ENCODE results near the gene EXOC1. TPM values are rescaled to one million over a fixed set of nuclear protein-coding genes. Genes with fewer than 3 reads are reported as not detected.
A peak's percentile ranks its signal among the peaks of the same experiment; 100 is the strongest.

Gene EXOC1
- total RNA-seq, 2 experiments from 2014 or later: 18.7 to 21.9 TPM

- Mint-ChIP-seq H3K27me3 (ENCODE audit: low read depth) (no peaks in the 10 kb centered on the region), H3K4me3 (no peak overlapping the region), H3K27ac (no peak overlapping the region), H3K36me3 (ENCODE audit: low read depth) (peaks cover 15% of the 10 kb centered on the region), H3K9me3 (no peaks in the 10 kb centered on the region), H3K4me1 (ENCODE audit: low read depth) (peaks cover 4% of the 10 kb centered on the region)
- intact Hi-C loops (cut with micrococcal nuclease): no loop called here
- CTCF ChIA-PET: no interaction called here
- DNase-seq: no peak
These were observed 31.4 kb downstream of the EXOC1 start for GRCh38 chr4:55884851-55885219.

DNA sequence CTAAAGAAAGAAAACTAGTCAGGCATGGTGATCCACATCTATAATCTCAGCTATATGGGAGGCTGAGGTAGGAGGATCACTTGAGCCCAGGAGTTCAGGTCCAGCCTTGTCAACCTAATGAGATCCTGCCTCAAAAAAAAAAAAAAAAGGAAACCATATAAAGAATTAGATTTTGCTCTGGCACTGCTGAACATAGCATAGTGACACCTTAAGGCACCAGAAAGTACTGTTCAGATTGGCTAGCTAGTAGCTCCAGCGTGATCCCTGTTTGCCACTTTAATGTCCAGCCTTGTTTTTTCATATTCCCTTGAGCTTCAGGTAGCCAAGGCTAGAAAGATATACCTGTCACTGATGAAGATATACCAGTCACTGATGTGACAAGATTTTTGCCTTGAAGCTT is 34.1 kb downstream of the EXOC1 start:
- Mint-ChIP-seq H3K4me1 (ENCODE audit: low read depth) (peaks cover 20% of the 10 kb centered on the region), H3K9me3 (no peaks in the 10 kb centered on the region), H3K27ac (no peak overlapping the region), H3K36me3 (ENCODE audit: low read depth) (peaks cover 9% of the 10 kb centered on the region), H3K4me3 (no peak overlapping the region), H3K27me3 (ENCODE audit: low read depth) (no peaks in the 10 kb centered on the region)
- intact Hi-C loops (cut with micrococcal nuclease): no loop called here
- CTCF ChIA-PET: interaction anchor here (0.6 to 1.5 kb wide), 3 partner anchors 27 to 31 kb away, joined by 3 to 7 read pairs (median 3); no protein-coding TSS in a partner anchor
- no peak for DNase-seq

- H3K4me1 Mint-ChIP-seq (ENCODE audit: low read depth): peaks cover 20% of the 10 kb centered on the region
- intact Hi-C loops (cut with micrococcal nuclease): no loop called here
- no peaks in the 10 kb centered on the region for H3K27me3 Mint-ChIP-seq (ENCODE audit: low read depth)
- no peak overlapping the region for H3K27ac Mint-ChIP-seq
- DNase-seq: no peak
- H3K9me3 Mint-ChIP-seq: no peaks in the 10 kb centered on the region
- no peak overlapping the region for H3K4me3 Mint-ChIP-seq
- CTCF ChIA-PET: interaction anchor here (0.5 kb wide), 1 partner anchor 25 kb away, joined by 4 read pairs; no protein-coding TSS in a partner anchor
- peaks cover 22% of the 10 kb centered on the region for H3K36me3 Mint-ChIP-seq (ENCODE audit: low read depth)
These were observed 38.7 kb downstream of the EXOC1 start for GRCh38 chr4:55892156-55892555.

DNA sequence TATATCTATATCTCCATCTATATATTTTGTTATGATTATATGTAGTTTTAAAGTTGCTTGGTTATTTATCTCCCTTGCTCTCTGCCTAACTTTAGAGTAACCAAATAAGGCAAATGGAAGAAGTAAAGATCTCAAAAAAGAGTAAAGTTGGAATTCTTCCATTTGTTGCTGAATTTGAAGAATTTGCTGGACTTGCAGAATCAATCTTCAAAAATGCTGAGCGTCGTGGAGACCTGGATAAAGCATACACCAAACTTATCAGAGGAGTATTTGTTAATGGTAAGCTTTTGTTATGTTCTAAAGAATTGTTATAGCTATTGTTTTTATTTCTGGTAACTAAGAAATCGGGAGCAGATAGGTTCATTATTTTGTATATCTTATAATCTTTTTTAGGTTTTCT is 43.2 kb downstream of the EXOC1 start:
- Mint-ChIP-seq H3K27me3 (ENCODE audit: low read depth) (no peaks in the 10 kb centered on the region), H3K9me3 (no peaks in the 10 kb centered on the region), H3K36me3 (ENCODE audit: low read depth) (peaks cover 15% of the 10 kb centered on the region), H3K4me1 (ENCODE audit: low read depth) (peaks cover 8% of the 10 kb centered on the region), H3K4me3 (no peak overlapping the region), H3K27ac (no peak overlapping the region)
- no peak for DNase-seq
- CTCF ChIA-PET: interaction anchor here (1.4 kb wide), 1 partner anchor 10 kb away, joined by 4 read pairs; no protein-coding TSS in a partner anchor
- intact Hi-C loops (cut with micrococcal nuclease): no loop called here

DNA sequence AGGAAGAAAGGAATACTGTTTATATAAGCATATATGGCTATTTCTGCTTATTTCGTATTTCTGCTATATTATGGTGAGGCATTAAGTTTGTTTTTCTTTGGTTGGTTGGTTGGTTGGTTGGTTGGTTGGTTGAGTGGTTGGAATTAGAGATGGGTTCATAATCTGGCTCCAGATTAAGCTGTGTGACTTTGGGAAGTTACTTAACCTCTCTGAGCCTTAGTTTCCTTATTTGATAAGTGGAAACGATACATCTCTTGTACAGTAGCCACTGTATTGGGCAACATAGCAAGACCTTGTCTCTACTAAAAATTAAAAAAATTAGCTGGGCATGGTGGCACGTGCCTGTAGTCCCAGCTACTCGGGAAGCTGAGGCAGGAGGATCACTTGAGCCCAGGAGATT is 49.2 kb downstream of the EXOC1 start:
- H3K27me3 Mint-ChIP-seq (ENCODE audit: low read depth): no peaks in the 10 kb centered on the region
- no peak for DNase-seq
- CTCF ChIA-PET: interaction anchor here (0.7 to 2.8 kb wide), 3 partner anchors 24 to 557 kb away, joined by 3 to 8 read pairs (median 5); partner anchors contain the start of genes CEP135 and SRD5A3
- H3K4me3 Mint-ChIP-seq: no peak overlapping the region
- H3K9me3 Mint-ChIP-seq: no peaks in the 10 kb centered on the region
- peaks cover 28% of the 10 kb centered on the region for H3K4me1 Mint-ChIP-seq (ENCODE audit: low read depth)
- H3K36me3 Mint-ChIP-seq (ENCODE audit: low read depth): peaks cover 14% of the 10 kb centered on the region
- intact Hi-C loops (cut with micrococcal nuclease): no loop called here
- no peak overlapping the region for H3K27ac Mint-ChIP-seq

DNA sequence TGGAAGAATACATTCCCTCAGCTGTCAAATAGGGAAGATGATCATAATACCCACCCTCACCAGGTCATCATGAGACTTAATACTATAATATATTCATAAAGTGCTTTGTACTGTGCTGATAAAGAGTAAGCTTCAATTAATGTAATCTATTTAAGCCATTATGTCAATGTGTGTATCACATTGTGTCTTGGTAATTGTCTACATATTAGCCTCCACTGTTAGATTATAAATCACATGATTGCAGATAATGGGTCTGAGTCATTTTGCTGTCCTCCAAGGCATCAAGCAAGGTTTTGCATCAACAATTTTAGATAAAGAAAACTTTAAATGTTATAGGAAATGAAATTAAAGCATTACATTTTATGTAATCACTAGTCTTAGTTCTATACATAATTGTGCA is 50.1 kb downstream of the EXOC1 start:
- Mint-ChIP-seq H3K4me3 (no peak overlapping the region), H3K27ac (no peak overlapping the region), H3K9me3 (no peaks in the 10 kb centered on the region), H3K27me3 (ENCODE audit: low read depth) (no peaks in the 10 kb centered on the region), H3K4me1 (ENCODE audit: low read depth) (peaks cover 31% of the 10 kb centered on the region), H3K36me3 (ENCODE audit: low read depth) (peaks cover 14% of the 10 kb centered on the region)
- DNase-seq: no peak
- CTCF ChIA-PET: interaction anchor here (0.7 to 2.8 kb wide), 3 partner anchors 23 to 558 kb away, joined by 3 to 8 read pairs (median 5); partner anchors contain the start of genes CEP135 and SRD5A3
- intact Hi-C loops (cut with micrococcal nuclease): no loop called here

- intact Hi-C loops (cut with micrococcal nuclease): no loop called here
- CTCF ChIA-PET: interaction anchor here (2.8 kb wide), 1 partner anchor 44 kb away, joined by 8 read pairs; the partner anchor contains the start of gene CEP135
- H3K4me3 Mint-ChIP-seq: no peak overlapping the region
- no peaks in the 10 kb centered on the region for H3K9me3 Mint-ChIP-seq
- peaks cover 14% of the 10 kb centered on the region for H3K36me3 Mint-ChIP-seq (ENCODE audit: low read depth)
- no peak overlapping the region for H3K27ac Mint-ChIP-seq
- no peak for DNase-seq
- peaks cover 31% of the 10 kb centered on the region for H3K4me1 Mint-ChIP-seq (ENCODE audit: low read depth)
- H3K27me3 Mint-ChIP-seq (ENCODE audit: low read depth): no peaks in the 10 kb centered on the region
These were observed 51.1 kb downstream of the EXOC1 start for GRCh38 chr4:55904576-55904975.

GRCh38 chr4:55906323-55906722 is 52.9 kb downstream of the EXOC1 start:
- H3K4me3 Mint-ChIP-seq: no peak overlapping the region
- no peaks in the 10 kb centered on the region for H3K27me3 Mint-ChIP-seq (ENCODE audit: low read depth)
- CTCF ChIA-PET: interaction anchor here (1.1 to 1.4 kb wide), 2 partner anchors 9 to 41 kb away, joined by 4 read pairs; no protein-coding TSS in a partner anchor
- intact Hi-C loops (cut with micrococcal nuclease): no loop called here
- H3K36me3 Mint-ChIP-seq (ENCODE audit: low read depth): peaks cover 13% of the 10 kb centered on the region
- no peak for DNase-seq
- no peak overlapping the region for H3K27ac Mint-ChIP-seq
- peaks cover 31% of the 10 kb centered on the region for H3K4me1 Mint-ChIP-seq (ENCODE audit: low read depth)
- H3K9me3 Mint-ChIP-seq: no peaks in the 10 kb centered on the region

GRCh38 chr4:55906989-55907388 is 53.5 kb downstream of the EXOC1 start:
- H3K4me3 Mint-ChIP-seq: no peak overlapping the region
- intact Hi-C loops (cut with micrococcal nuclease): loop anchor here (1.0 kb wide), 2 partner anchors 41 to 54 kb away; partner anchors contain the start of genes CEP135 and EXOC1
- peak; percentile 30 for DNase-seq

GRCh38 chr4:55907469-55907868 is 54.0 kb downstream of the EXOC1 start:
- no peak for DNase-seq
- CTCF ChIA-PET: no interaction called here
- peaks cover 9% of the 10 kb centered on the region for H3K36me3 Mint-ChIP-seq (ENCODE audit: low read depth)
- intact Hi-C loops (cut with micrococcal nuclease): loop anchor here (1.0 kb wide), 2 partner anchors 41 to 54 kb away; partner anchors contain the start of genes CEP135 and EXOC1
- H3K4me3 Mint-ChIP-seq: no peak overlapping the region
- no peaks in the 10 kb centered on the region for H3K27me3 Mint-ChIP-seq (ENCODE audit: low read depth)
- H3K4me1 Mint-ChIP-seq (ENCODE audit: low read depth): peaks cover 31% of the 10 kb centered on the region
- H3K9me3 Mint-ChIP-seq: no peaks in the 10 kb centered on the region
- peak overlapping the region; percentile 69 for H3K27ac Mint-ChIP-seq

More at GRCh38 chr4:55906989-55907388, 53.5 kb downstream of the EXOC1 start:
- H3K4me1 Mint-ChIP-seq (ENCODE audit: low read depth): peaks cover 31% of the 10 kb centered on the region
- H3K27ac Mint-ChIP-seq: peak overlapping the region; percentile 69
- CTCF ChIA-PET: interaction anchor here (1.1 kb wide), 1 partner anchor 10 kb away, joined by 4 read pairs; no protein-coding TSS in a partner anchor
- peaks cover 13% of the 10 kb centered on the region for H3K36me3 Mint-ChIP-seq (ENCODE audit: low read depth)
- H3K27me3 Mint-ChIP-seq (ENCODE audit: low read depth): no peaks in the 10 kb centered on the region
- no peaks in the 10 kb centered on the region for H3K9me3 Mint-ChIP-seq

DNA sequence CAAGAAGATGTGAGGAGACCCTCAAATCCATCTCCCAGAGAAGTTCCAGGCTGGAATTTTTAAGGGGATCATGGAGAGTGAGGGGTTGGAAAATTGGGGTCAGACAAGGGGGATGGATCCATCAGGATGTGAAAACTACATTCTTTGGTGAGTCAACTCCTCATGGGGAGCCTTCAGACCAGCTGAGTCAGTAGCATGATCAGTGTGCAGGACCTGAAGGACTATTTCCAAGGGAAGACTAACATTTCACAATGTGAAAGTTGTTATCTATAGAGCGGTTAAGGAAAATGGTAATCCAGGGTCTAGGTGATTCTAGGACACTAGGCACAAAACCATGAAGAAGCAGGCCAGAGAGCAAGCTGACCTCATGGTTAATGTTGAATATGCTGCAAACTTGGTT is 56.7 kb downstream of the EXOC1 start:
- Mint-ChIP-seq H3K9me3 (no peaks in the 10 kb centered on the region), H3K27me3 (ENCODE audit: low read depth) (no peaks in the 10 kb centered on the region), H3K36me3 (ENCODE audit: low read depth) (peaks cover 4% of the 10 kb centered on the region), H3K27ac (no peak overlapping the region), H3K4me1 (ENCODE audit: low read depth) (peaks cover 21% of the 10 kb centered on the region), H3K4me3 (no peak overlapping the region)
- DNase-seq: no peak
- intact Hi-C loops (cut with micrococcal nuclease): no loop called here
- CTCF ChIA-PET: no interaction called here

DNA sequence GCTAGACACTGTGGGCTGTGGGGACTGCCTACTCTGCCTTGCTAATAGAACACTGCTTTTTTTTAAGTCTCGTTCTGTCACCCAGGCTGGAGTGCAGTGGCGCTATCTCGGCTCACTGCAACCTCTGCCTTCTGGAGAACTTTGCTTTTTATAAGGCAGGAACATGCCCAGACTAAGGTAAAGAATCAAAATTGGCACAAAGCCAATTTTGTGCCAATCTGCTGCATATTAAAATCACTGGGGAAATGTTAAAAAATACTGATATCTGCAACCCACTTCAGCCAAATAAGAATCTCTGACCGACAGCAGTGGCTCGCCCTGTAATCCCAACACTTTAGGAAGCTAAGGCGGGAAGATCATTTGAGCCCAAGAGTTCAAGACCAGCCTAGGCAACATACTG is 58.8 kb downstream of the EXOC1 start:
- H3K4me3 Mint-ChIP-seq: no peak overlapping the region
- CTCF ChIA-PET: no interaction called here
- no peaks in the 10 kb centered on the region for H3K9me3 Mint-ChIP-seq
- intact Hi-C loops (cut with micrococcal nuclease): no loop called here
- H3K4me1 Mint-ChIP-seq (ENCODE audit: low read depth): peaks cover 7% of the 10 kb centered on the region
- no peaks in the 10 kb centered on the region for H3K36me3 Mint-ChIP-seq (ENCODE audit: low read depth)
- no peak for DNase-seq
- no peak overlapping the region for H3K27ac Mint-ChIP-seq
- no peaks in the 10 kb centered on the region for H3K27me3 Mint-ChIP-seq (ENCODE audit: low read depth)

DNA sequence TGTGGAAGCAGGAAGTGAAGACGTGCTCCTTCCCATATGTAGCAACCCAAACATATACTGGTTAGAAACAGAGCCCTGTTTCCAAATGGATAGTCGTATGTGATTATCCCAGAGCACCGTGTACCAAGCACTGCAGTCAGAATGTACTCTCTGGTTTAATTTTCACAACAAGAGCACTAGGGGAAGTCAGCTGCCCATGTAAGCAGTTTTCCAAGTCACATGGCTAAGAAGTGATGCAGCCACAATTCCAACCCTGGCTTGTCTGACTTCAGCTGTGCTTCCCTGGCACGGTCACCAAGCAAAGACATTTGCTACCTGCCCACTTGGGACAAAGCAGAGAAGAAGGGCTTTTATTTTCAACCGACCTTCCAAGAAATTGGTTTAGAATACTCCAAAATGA is 67.1 kb downstream of the EXOC1 start:
- Mint-ChIP-seq H3K36me3 (ENCODE audit: low read depth) (no peaks in the 10 kb centered on the region), H3K4me1 (ENCODE audit: low read depth) (no peaks in the 10 kb centered on the region), H3K27ac (no peak overlapping the region), H3K9me3 (no peaks in the 10 kb centered on the region), H3K4me3 (no peak overlapping the region), H3K27me3 (ENCODE audit: low read depth) (no peaks in the 10 kb centered on the region)
- intact Hi-C loops (cut with micrococcal nuclease): no loop called here
- no peak for DNase-seq
- CTCF ChIA-PET: no interaction called here

All from activated naive CD4-positive, alpha-beta T cell treated with anti-CD3 and anti-CD28 coated beads for 36 hours (primary cell).